K562 (cell line): ENCODE results near the gene NUP35. TPM values are rescaled to one million over a fixed set of nuclear protein-coding genes. Genes with fewer than 3 reads are reported as not detected.

ENCODE experiments used
- ATF3 ChIP-seq, 2 experiments: fragments of 450-650 bp in 1 of 2; sonication (generic) in 1 of 2; formaldehyde crosslinking in 1 of 2; IDR thresholded peaks in 1 of 2; conservative IDR thresholded peaks in 1 of 2; 2 replicates each; pipeline versions ENCODE4 v1.6.1 to v1.8.1; 2016 to 2023; ENCODE audit warnings: mild to moderate bottlenecking in 2 of 2, moderate library complexity in 2 of 2, inconsistent platforms in 1 of 2, missing genetic modification reagents in 1 of 2
- CHD7 ChIP-seq: fragments of 200-600 bp; sonication (generic); IDR thresholded peaks from one replicate; pipeline ENCODE4 v1.6.1; 2012; ENCODE audit warnings: mild to moderate bottlenecking, low read depth, low read length, inconsistent platforms
- CREB5 ChIP-seq: fragments of 250-450 bp; sonication (Bioruptor Pico); IDR thresholded peaks from 2 replicates; pipeline ENCODE4 v1.5.0; 2020; ENCODE audit warnings: mild to moderate bottlenecking
- GMEB1 ChIP-seq: fragments of 250-450 bp; sonication (Bioruptor Pico); IDR thresholded peaks from 2 replicates; pipeline ENCODE4 v1.4.0; 2020; ENCODE audit warnings: mild to moderate bottlenecking
- HINFP ChIP-seq: fragments of 450-650 bp; conservative IDR thresholded peaks from 2 replicates; pipeline ENCODE4 v1.6.1; 2016; ENCODE audit warnings: missing genetic modification characterization, low read depth, mild to moderate bottlenecking, control low read depth, missing compliant biosample characterization
- NR4A1 ChIP-seq, 2 experiments: fragments of 250-450 bp in 1 of 2; fragments of 450-650 bp in 1 of 2; sonication (Bioruptor Pico) in 1 of 2; IDR thresholded peaks; 2 replicates each; pipeline versions ENCODE4 v1.4.0 to v1.6.1; 2016 to 2020; ENCODE audit warnings: mild to moderate bottlenecking in 2 of 2, missing compliant biosample characterization in 1 of 2, missing genetic modification characterization in 1 of 2, moderate library complexity in 1 of 2
- SMAD2 ChIP-seq: fragments of 150-350 bp; IDR thresholded peaks from 2 replicates; pipeline ENCODE4 v1.6.1; 2014; ENCODE audit warnings: low read depth, mild to moderate bottlenecking, low read length
- XRCC4 ChIP-seq: IDR thresholded peaks from one replicate; pipeline ENCODE4 v1.6.1; 2011; ENCODE audit not compliant: insufficient read depth, insufficient read length; ENCODE audit errors: extremely low read depth
- ZNF41 ChIP-seq: fragments of 250-450 bp; sonication (Bioruptor Pico); conservative IDR thresholded peaks from 2 replicates; pipeline ENCODE4 v1.4.0; 2020; ENCODE audit warnings: mild to moderate bottlenecking
- ZZZ3 ChIP-seq: fragments of 450-650 bp; IDR thresholded peaks from 2 replicates; pipeline ENCODE4 v1.6.1; 2016; ENCODE audit warnings: antibody characterized with exemption, mild to moderate bottlenecking, moderate library complexity
- polyA plus RNA-seq, 8 experiments: library from polyadenylated mRNA; depleted of rRNA in 4 of 8; stranded (reverse) in 5 of 8; unstranded in 3 of 8; fragments of >200 nt; fragmentation: Nextera tagmentation in 2 of 8; fragmentation: Illumina TruSeq in 1 of 8; extraction: Ambion mirVana in 2 of 8; extraction: Trizol in 1 of 8; gene quantifications; 2 replicates each; pipeline versions ENCODE4 v1.2.1 to v1.2.3, GENCODE V29; 2011 to 2014; ENCODE audit warnings: inconsistent platforms in 1 of 8, missing spikeins in 1 of 8
- total RNA-seq, 7 experiments: library from RNA; depleted of rRNA in 6 of 7; stranded (reverse); fragments of >200 nt in 6 of 7; fragmentation: Illumina TruSeq in 2 of 7; extraction: Trizol in 2 of 7; gene quantifications; 2 replicates each; pipeline versions ENCODE4 v1.2.1 to v1.2.3, GENCODE V29; 2011 to 2021; ENCODE audit warnings: low replicate concordance in 1 of 7

NUP35 gene
- total and polyA plus RNA-seq, 9 of the 15 experiments (the other 6 are each of a cell fraction or from before 2014, with no cell fraction given): 24.5 to 78.2 (median 51.1) TPM

- TF ChIP-seq CHD7: no peak
- no peak for TF ChIP-seq ZZZ3
- no peak for TF ChIP-seq ATF3 (IDR thresholded peaks at IDR 0.05)
- TF ChIP-seq ATF3 (CRISPR knock-in tag; conservative IDR thresholded peaks at IDR 0.05): no peak
- no peak for TF ChIP-seq CREB5
- TF ChIP-seq XRCC4: no peak
- TF ChIP-seq GMEB1: no peak
- TF ChIP-seq SMAD2: no peak
- TF ChIP-seq HINFP (tag): no peak
- TF ChIP-seq ZNF41: no peak
- no peak for TF ChIP-seq NR4A1 (CRISPR knock-in tag; IDR thresholded peaks at IDR 0.05)
- TF ChIP-seq NR4A1 (tag; IDR thresholded peaks at IDR 0.05): no peak
Observed at GRCh38 chr2:183081911-183082310, 42.3 kb upstream of the NUP35 start (continued).
